Fibroblast of peridontal ligament (primary cell): Measurements from ENCODE around the gene ARGLU1.

Experiments
- DNase-seq: peaks from one replicate; pipeline ENCODE4 v3.0.0-alpha.2; 2010; ENCODE audit errors: extremely low read depth

Gene ARGLU1

DNA sequence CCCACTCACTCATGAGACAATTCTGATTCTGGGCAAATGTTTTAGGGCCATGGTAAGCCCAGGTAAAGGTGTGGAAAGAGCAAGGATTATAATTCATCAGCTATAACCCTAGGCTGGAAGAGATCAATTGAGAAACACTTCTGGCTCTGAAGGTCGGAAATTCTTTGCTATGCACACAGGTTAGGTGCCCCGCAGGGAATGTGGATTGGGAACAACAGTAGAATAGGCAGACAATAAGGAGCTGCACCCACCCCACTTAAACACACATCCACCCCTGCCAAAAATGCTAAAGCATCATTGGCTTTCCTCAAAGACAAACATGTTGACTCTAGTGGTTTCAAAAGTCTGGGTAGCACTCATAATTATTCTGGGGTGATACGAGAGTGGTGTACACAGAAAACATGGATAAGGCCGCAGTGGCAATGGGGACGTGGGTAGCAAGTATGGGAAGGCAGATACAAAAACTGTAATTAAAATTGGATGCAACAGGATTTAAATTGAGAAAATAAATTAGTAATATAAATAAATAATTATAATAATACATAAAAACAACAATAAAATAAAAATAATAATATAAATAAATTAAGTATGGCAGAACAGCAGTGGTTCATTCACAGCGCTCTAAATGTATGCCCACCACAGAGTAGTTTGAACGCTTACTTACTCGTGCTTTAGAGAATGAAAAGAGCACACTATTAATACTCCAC, 41.0 kb downstream of the ARGLU1 start:
- no peak for DNase-seq

- DNase-seq: no peak
Measured at GRCh38 chr13:106525865-106526264, 42.1 kb downstream of the ARGLU1 start.

- DNase-seq: no peak
Measured at GRCh38 chr13:106524108-106524507, 43.8 kb downstream of the ARGLU1 start.

DNA sequence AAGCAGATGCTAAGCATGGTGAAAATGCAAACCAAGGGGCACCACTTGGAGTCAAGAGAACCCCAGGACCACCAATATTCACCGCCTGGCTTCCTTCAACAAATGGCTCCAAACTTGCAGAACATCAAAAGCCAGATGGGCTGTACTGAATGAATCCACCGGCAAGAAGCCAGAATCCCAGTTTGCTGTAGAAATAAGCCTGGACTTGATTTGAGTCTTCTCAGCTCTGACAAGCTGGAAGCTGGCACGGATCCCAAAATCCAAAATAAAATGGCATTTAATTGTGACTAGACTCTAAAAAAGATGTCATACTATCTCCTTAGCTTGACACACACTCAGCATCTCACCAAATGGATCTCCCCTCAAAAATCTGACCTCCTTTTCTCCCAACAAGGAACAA, 44.4 kb downstream of the ARGLU1 start:
- peak; percentile 68 for DNase-seq

DNA sequence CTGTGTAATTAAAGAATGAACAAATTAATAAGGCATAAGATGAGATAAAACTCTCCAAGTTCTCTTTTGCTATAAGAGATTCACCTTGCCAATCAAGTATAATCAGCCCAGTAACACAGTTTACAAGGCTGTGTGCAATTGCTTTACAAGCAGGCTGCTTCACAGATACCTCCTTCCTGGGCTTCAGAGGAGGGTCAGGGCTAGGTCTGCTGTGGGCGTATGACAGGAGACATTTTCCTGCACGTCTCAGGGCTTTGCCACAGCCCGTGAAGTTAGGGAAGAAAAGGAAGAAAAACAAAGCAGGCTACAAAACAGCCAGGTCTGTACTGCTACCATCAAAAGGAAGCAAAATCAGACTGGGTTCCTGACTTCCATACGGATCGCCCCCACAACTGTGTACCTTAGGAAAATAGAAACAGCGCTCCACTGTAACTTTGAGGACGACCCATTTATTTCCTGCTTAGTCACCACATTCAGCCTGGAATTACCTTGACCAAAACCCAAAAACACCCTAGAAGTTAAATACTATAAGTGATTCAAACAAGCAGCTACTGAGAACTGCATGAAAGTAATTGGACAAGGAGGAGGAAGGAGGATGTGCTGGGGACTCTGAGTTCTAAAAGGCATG, 44.9 kb downstream of the ARGLU1 start:
- DNase-seq: no peak

GRCh38 chr13:106522112-106522705, 45.7 kb downstream of the ARGLU1 start:
- no peak for DNase-seq

DNA sequence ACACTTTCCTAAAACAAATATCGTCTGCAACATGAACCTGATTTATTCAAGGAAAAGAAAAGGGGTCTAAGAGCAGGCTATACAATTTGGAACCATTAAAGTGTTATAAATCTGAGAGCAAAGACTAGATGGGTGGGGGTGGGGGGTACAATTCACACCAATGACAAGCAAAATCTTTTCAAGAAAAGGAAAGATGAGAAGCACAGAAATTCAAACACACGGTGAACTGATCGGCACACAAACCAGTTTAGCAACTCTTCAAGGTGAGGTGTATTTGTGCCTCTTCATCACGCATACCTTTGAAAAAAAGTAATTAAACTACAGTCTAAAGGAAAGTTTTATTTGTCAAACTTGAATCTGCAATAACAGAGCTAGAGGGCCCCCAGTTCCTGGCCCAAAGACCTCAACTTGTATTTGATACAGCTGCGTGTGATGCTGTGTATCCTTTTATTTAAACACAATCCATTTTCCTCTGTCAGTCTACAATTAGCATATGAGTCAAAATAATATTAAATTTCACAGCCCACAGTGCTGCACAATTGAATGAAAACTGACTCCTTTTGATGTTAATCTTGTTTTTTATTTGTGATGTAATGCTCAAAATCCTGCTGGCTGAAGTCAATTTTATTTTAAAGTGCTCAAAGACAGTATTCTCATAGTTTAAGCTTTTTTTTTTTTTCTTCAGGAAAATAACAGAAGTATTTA, 46.7 kb downstream of the ARGLU1 start:
- no peak for DNase-seq

GRCh38 chr13:106520251-106521054, 47.5 kb downstream of the ARGLU1 start:
- DNase-seq: peak; percentile 84

DNA sequence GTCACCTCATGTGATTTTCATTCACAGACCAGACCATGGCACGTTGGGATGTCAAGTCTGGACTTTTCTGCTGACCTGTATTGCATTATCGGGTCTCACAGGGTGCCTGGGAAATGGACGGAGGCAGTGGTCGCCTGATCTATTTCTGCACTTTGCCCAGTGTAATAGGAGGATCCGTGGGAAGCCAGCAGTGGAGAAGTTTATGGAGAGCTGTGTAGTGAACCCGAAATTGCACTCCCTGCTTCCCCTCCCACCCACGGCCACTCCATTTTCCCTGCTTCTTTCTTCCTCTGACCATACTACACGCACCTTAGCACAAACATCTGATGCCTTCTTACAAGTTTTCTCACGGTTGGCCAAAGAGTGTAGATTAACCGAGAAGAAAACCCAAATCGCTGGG, 49.4 kb downstream of the ARGLU1 start:
- DNase-seq: no peak

GRCh38 chr13:106517109-106517847, 50.7 kb downstream of the ARGLU1 start:
- DNase-seq: no peak

- DNase-seq: no peak
Measured at GRCh38 chr13:106515635-106516254, 52.2 kb downstream of the ARGLU1 start.

- no peak for DNase-seq
Measured at GRCh38 chr13:106514928-106515634, 52.9 kb downstream of the ARGLU1 start.

- DNase-seq: peak; percentile 52
Measured at GRCh38 chr13:106513025-106513983, 54.6 kb downstream of the ARGLU1 start.

GRCh38 chr13:106507560-106508274, 60.2 kb downstream of the ARGLU1 start:
- peak; percentile 95 for DNase-seq

DNA sequence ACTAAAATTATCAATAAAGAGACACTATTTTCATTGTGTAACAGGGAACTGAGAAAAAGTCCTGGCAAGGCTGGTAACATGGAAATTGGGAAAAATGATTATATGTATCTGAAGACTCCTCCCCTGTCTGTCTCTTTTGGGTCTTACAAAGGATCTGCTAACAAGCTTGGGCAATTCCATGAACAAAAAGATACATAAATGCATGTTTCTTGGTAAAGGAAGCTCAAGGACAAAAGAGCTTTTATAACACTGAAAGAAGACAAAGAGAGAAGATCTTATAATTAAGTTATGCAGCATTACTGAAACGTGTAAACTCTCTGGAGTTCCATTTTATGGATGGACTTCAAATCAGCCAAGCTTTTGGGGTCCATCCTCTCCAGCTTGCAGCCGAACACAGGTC, 61.7 kb downstream of the ARGLU1 start:
- DNase-seq: no peak

GRCh38 chr13:106505732-106506131, 62.2 kb downstream of the ARGLU1 start:
- no peak for DNase-seq

DNA sequence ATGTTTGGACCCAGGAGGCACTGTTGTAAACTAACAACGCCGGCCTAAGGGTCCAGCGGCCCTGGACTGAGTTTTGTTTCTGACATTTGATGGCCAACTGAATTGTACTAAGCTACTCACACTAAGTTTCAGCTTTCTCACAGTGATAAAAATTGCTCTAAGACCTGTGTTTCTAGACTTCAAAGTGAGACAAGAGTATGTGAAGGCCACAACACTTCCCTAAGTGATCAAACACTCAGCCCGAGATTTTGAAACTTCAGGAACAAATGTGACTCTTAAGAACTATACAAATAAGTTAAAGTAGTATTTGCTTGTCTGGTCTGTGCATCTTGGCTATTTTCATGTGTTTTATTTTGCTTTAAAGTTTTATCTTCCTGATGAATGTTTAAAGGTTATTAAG, 62.6 kb downstream of the ARGLU1 start:
- no peak for DNase-seq
